EH (cell line): ENCODE results near the gene E2F6.

Experiments used
- DNase-seq: peaks from one replicate; pipeline ENCODE4 v3.0.0-alpha.2; 2015; ENCODE audit warnings: low read depth

The E2F6 gene, protein sequence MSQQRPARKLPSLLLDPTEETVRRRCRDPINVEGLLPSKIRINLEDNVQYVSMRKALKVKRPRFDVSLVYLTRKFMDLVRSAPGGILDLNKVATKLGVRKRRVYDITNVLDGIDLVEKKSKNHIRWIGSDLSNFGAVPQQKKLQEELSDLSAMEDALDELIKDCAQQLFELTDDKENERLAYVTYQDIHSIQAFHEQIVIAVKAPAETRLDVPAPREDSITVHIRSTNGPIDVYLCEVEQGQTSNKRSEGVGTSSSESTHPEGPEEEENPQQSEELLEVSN

DNA sequence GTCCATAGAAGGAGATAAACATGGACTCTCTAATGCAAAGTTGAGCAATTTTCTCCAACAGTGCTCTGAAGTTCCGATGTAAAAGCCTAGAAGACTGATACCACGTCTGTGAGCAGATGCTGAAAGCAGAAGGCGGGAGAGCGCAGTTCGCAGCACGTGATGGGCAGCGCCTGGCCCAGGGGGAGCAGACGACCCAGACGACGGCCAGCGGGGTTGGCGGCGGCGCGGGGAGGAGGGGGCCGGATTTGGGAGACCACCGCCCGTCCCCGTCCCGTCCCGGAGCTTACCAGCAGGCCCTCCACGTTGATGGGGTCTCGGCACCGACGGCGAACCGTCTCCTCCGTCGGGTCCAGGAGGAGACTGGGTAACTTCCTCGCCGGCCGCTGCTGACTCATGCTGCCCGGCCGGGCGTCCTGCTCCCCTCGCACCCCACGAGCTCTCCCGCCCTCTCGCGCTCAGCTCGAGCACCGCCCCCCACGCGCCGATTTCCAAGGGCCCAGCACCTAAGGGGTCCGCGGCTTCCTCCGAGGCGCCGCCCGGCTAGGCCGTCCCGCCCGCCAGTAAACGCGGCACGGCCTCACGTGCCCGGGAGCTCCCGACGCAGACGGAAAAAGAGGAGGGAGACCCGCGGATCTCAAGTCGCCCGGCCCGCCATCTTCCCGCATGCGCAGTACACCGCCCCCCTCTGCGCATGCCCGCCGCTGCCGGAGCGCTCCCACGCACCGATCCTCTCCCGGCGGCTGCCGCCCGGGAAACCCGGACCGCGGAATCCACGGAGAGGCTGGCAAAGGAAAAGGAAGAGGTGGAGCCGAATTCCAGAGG lies at the start of gene E2F6:
E2F6 (minus strand) TSS at position 677 of the 822 bp plus-strand sequence; CDS start at position 395, 282 bp downstream.
- peak; percentile 91 for DNase-seq

DNA sequence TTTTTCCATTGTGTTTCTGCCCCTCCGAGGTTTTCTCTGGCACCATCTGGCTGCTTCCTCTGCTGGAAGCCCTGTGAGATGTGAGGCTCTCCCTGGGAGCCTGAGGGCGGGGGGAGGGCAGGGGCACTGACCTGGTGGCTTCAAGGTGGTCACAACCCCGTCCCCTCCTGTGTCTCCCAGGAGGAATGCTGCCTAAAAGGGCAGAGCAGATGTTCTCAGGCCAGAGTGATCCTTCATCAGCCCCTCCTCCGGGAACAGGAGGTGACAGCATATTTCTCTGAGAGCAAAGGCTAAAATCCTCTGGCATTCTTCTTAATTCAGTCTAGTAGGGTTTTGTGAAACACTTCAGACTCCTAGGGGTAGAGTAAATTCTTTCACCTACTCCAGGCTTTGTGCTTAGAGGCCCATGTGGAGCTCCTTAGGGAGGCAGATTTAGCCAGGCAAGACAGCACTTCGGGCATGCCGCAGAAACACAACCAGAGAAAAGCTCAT lies 49.6 kb upstream of the E2F6 start:
- no peak for DNase-seq

DNA sequence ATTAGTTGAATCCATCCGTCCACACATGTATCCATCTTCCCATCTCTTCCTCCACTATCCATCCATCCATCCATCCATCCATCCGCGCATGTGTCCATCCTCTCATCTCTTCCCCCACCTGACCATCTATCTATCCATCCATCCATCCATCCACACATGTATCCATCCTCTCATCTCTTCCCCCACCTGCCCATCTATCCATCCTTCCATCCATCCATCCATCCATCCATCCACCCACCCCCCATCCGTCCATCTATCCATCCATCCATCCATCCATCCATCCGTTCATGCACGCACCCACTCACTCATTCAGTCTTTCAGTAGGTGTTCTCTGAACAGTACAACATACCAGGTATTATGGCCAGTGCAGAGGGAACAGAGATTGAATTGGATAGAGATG lies 48.9 kb upstream of the E2F6 start:
- DNase-seq, result no peak

GRCh38 chr2:11514081-11514730 lies 48.2 kb upstream of the E2F6 start:
- no peak for DNase-seq

DNA sequence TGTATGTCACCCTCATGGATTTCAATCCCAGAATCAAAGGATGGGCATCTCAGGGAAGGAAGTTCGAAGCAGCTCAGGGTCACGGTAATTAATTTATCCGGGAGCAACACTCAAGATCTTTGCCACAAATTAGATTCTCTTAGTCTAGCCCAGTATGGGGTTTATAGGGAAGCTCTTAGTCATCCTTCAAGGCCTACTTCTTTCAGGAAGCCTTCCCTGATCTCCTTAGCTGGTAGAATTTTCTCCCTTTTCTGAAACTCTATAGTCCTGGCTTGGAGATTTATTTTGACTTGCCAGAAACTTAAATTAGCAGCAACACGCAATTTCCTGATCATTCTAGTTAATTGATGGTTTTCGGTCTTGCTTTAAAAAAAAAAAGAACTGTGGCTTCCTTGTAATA lies 47.4 kb upstream of the E2F6 start:
- DNase-seq, result no peak

GRCh38 chr2:11512431-11512830 lies 46.5 kb upstream of the E2F6 start:
- no peak for DNase-seq

- no peak for DNase-seq
Observed at GRCh38 chr2:11509657-11510360, 43.8 kb upstream of the E2F6 start.

DNA sequence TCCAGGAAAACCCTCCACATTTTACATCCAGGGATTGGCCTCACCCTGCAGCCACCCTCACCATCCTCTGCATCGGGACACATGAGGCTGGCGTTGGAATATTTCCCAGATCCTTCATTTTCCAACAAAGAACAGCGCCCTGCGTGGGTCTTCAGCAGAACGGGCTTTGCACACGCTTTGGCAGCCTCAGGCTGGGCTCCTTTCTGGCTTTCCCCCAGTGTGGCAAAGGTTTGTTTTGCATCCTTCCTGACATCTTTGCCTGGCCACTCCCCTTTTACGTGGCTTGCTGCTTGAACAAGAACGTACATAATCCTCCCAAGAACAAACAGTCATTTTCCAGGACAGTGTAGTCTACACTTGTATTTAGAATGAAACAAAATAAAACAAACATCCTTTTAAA lies 42.3 kb upstream of the E2F6 start:
- no peak for DNase-seq

DNA sequence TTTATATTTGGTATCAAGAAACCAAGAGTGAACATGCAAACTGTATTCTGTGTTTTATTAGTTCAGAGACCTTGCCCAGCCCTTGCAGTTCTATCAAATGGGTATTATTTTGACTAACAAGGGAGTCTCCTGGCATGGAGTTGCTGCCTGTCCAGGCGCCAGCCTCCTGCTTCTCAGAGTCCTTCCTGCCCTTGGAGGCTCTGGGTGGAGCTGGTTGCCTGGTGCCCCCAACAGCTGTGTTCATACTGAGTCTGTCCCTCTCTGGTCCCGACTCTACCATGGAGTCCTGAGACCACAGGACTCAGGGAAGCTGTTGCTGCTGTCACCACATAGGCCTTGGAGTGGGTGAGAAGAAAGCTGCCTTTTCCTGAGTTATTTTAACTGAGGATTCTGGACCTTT lies 41.6 kb upstream of the E2F6 start:
- no peak for DNase-seq

GRCh38 chr2:11506611-11506969 lies 40.6 kb upstream of the E2F6 start:
- DNase-seq, result no peak

DNA sequence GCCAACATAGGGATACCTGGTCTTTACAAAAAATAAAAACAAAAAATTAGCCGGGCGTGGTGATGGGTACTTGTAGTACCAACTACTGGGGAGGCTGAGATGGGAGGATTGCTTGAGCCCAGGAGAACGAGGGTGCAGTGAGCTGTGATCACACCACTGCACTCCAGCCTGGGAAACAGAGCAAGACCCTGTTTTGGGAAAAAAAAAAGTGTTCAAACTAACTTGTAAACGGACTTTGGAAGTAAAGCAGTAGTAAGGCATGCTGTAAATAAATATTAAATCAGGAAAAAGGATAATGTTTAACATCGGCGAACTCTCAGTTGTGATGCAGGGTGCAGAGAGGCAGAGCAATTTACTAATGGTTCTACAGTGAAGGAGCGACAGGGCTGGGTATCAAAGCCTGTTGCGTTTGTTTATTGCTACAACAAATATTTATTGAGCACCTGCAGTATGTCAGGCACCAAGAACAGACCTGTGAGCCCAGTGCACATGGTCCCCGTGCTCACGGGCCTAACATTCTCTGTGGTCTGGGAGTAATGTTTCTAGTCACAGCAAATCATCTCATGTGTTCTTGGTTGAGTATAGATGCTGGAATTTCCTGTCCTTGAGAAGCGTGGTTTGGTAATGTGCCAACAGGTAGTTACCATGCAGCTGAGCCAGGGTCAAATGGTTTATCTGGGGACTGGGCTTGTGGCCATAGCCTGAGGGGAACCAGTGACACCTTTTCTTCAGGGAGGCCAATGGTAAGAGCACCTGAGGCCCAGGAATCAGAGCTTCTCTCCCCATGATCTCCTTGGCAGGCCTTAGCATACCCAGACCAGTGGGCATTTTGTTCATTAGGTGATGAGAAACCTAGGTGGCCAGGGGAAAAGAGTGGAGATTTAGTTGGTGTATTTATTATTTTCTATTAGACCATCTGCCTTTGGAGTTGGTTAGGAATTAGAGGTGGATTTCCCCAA lies 40.0 kb upstream of the E2F6 start:
- DNase-seq, result no peak

- DNase-seq, result no peak
Observed at GRCh38 chr2:11503354-11503927, 37.5 kb upstream of the E2F6 start.

DNA sequence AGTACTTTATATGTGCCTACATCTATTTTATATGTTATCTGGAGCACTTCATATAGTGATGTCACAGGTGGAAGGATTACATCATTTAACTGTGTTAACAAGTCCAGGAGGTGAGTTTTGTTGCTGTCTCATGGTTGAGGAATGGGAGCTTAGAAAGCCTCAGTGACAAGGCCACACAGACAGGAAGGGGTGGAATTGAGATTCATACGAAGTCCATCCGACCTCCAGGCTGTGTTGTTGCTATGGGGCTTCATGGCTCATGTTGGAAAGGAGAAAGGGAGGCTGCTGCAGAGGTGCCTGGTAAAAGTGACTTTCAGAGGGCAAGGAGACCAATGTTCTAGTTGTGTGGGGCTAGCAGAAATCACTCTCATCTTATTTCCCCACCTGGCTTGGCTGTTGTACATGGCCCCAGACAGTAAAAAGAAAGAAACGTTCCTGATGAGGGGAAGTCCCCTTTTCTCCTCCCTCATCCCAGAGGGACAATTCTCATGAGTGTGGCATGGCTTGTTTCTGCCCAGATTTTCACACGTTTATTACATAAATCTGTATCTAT lies 36.9 kb upstream of the E2F6 start:
- no peak for DNase-seq

DNA sequence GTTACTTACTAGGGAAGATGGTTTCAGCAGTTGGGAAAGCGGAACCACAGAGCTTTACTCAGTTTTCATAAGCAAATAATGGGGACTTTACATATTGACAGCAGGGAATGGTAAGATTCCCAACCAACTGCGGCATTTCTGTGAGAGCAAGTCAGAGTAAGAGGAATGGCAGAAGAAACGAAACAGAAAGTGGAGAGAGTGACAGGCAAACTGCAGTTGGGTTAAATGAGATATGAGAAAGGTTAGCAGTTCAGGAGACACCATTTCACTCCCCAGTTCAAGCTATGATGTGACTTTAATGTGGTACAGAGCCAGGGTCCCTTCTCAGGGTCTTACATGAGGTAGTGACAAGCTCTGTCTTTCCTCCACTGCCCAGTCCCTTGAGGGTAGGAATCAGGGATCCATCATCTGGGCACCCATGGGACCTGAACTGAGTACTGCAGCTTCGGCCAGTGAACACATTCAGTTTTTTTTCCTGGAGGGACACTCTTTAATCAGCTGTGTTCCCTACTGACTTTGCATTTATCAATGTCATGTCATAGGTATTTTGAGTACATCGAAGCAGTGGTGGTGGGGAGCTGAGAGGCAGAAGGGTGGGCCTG lies 34.8 kb upstream of the E2F6 start:
- DNase-seq, result no peak

- no peak for DNase-seq
Observed at GRCh38 chr2:11499081-11499743, 33.3 kb upstream of the E2F6 start.

- no peak for DNase-seq
Observed at GRCh38 chr2:11498543-11499034, 32.6 kb upstream of the E2F6 start.

DNA sequence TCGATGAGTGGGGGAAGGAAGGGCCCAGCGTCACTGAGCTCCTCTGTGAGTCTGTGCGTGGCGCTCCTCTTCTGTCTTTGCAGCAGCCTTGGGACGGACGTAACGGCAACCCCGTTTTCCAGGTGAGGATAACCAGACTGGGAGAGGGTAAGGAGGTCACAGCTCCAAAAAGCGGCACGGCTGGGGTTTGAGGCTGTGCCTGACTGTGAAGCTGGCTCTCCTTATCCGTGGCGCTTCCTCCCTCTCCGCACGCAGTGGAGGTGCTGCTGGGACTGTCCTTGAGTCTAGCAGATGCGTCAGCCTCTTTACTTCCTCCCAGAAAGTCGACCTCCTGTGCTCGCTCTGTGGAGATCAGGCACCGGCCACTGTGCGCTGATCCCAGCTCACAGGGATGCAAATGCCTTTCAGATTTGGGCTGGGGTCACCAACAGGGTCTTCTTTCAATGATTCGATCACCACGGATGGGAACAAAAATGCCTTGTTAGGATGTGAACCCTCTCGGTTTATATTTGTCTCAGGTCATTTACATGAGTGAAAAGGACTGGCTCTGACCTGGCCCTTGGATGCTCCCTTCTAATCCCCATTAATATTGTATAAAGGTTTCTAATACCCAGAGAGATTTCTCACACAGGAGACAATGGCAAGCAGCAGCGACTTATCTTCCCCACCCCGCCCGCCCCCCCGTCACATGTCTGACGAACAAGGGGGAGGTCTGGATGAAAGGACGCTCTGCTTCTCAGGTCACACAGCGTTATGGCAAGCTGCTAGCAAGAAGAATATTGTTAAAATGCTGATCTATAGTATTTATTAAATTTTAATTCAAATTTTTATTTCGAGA lies 30.1 kb upstream of the E2F6 start:
- no peak for DNase-seq

GRCh38 chr2:11494310-11494709 lies 28.3 kb upstream of the E2F6 start:
- no peak for DNase-seq
